T-cell (primary cell): ENCODE results near the gene SETSIP. TPM values are rescaled to one million over a fixed set of nuclear protein-coding genes. Genes with fewer than 3 reads are reported as not detected.

ENCODE experiments used
- ATAC-seq, 4 experiments: fragments of 200-7000 bp in 3 of 4; fragments of 150-1000 bp in 1 of 4; cut with Tn5 transposase; replicated peaks in 1 of 4; 1 replicate in 3 of 4; 2 replicates in 1 of 4; pipeline ENCODE4 v1.10.0; 2021; ENCODE audit warnings: moderate library complexity in 3 of 4, mild to moderate bottlenecking in 2 of 4, moderate number of reproducible peaks in 1 of 4
- CTCF ChIA-PET, 2 donors: fragments of 300-600 bp; sonication (Branson Sonifier 250); formaldehyde crosslinking; loops; one replicate each; lab custom pipeline; 2022; ENCODE audit warnings: antibody characterized with exemption in 2 of 2; lab: Charles Lee
- POLR2A ChIA-PET, 2 donors: fragments of 300-600 bp; sonication (Branson Sonifier 250); formaldehyde crosslinking; loops; one replicate each; lab custom pipeline; 2022; ENCODE audit warnings: antibody characterized with exemption in 2 of 2; lab: Charles Lee
- DNase-seq, 35 experiments: peaks; one replicate each; pipeline versions ENCODE4 v3.0.0 to v3.0.0-alpha.2; 2013 to 2023
- H3K27ac ChIP-seq: one replicate; pipeline ENCODE4 v1.5.1; 2013; ENCODE audit warnings: low read length
- H3K27me3 ChIP-seq, 2 experiments: replicated peaks in 1 of 2; 1 replicate in 1 of 2; 2 replicates in 1 of 2; pipeline versions ENCODE4 v1.6.1 to v1.7.0; 2013; ENCODE audit warnings: low read length in 1 of 2, mixed read lengths in 1 of 2; ENCODE audit not compliant: control insufficient read depth in 2 of 2, insufficient read depth in 2 of 2; ENCODE audit errors: extremely low read depth in 1 of 2
- H3K36me3 ChIP-seq, 2 donors: 1 replicate in 1 of 2; 2 replicates in 1 of 2; pipeline versions ENCODE4 v1.6.1 to v1.7.0; 2013; ENCODE audit warnings: low read length in 1 of 2; ENCODE audit not compliant: control insufficient read depth in 2 of 2, insufficient read depth in 1 of 2; ENCODE audit errors: extremely low read depth in 1 of 2
- H3K4me1 ChIP-seq, 2 experiments: 1 replicate in 1 of 2; 2 replicates in 1 of 2; pipeline versions ENCODE4 v1.6.1 to v1.7.0; 2013; ENCODE audit warnings: low read length in 2 of 2, mixed read lengths in 1 of 2; ENCODE audit not compliant: insufficient read depth in 2 of 2, control insufficient read depth in 1 of 2; ENCODE audit errors: extremely low read depth in 1 of 2
- H3K4me3 ChIP-seq, 2 donors: 1 replicate in 1 of 2; 2 replicates in 1 of 2; pipeline versions ENCODE4 v1.5.1 to v1.7.0; 2013; ENCODE audit warnings: mild to moderate bottlenecking in 2 of 2, low read length in 1 of 2, moderate library complexity in 1 of 2; ENCODE audit not compliant: control insufficient read depth in 1 of 2; ENCODE audit errors: extremely low read depth in 1 of 2
- H3K9me3 ChIP-seq: 2 replicates; pipeline ENCODE4 v1.7.0; 2013
- H3K27ac Mint-ChIP-seq, 2 donors: one replicate each; pipeline ENCODE4 v1.8.0; 2020 to 2021; ENCODE audit warnings: mild to moderate bottlenecking in 2 of 2, mixed read lengths in 2 of 2
- H3K27me3 Mint-ChIP-seq, 2 donors: one replicate each; pipeline ENCODE4 v1.8.0; 2021 to 2022; ENCODE audit warnings: mixed read lengths in 2 of 2
- H3K36me3 Mint-ChIP-seq: one replicate; pipeline ENCODE4 v1.8.0; 2021; ENCODE audit warnings: mixed read lengths
- H3K4me1 Mint-ChIP-seq, 3 donors: one replicate each; pipeline ENCODE4 v1.8.0; 2020 to 2022; ENCODE audit warnings: mixed read lengths in 3 of 3, mild to moderate bottlenecking in 1 of 3
- H3K4me3 Mint-ChIP-seq, 3 donors: one replicate each; pipeline ENCODE4 v1.8.0; 2020 to 2022; ENCODE audit warnings: mild to moderate bottlenecking in 3 of 3, mixed read lengths in 3 of 3, moderate library complexity in 3 of 3
- H3K9me3 Mint-ChIP-seq, 3 donors: one replicate each; pipeline ENCODE4 v1.8.0; 2020 to 2022; ENCODE audit warnings: mixed read lengths in 3 of 3
- WGBS: methylation state at CpG from one replicate; pipeline ENCODE4 v1.1.5; 2013; ENCODE audit warnings: missing lambda C conversion rate; ENCODE audit not compliant: insufficient coverage; 5-methylcytosine and 5-hydroxymethylcytosine counted together
- total RNA-seq, 35 experiments: library from RNA in 6 of 35; stranded (reverse) in 6 of 35; fragments of 120-200 nt in 1 of 35; gene quantifications; one replicate each; pipeline versions ENCODE4 v1.2.1 to v1.2.4 and lab custom pipeline; 2013 to 2026

SETSIP gene
- total RNA-seq, 5 donors from 2014 or later (not counting 1 experiment from before 2014, with no cell fraction given): not detected

DNA sequence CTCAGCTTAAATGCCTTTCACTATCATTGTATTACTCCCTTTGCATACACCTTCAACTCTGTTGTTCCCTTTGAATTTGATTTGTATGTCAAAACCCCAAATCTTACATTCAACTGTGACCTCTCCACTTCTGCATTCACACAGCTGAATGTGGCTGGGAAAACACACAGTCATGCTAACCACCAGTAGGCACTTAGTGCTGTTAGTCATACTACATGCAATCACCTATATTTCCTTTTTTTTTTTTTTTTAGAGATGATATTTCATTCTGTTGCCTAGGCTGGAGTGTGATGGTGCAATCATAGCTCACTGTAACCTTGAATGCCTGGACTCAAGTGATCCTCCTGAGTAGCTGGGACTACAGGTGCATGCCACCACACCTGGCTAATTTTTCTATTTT is 21.1 kb upstream of the SETSIP start:
- Histone ChIP-seq H3K36me3 (peaks cover 0 to 3% of the 10 kb centered on the region in 2 donors), H3K4me3 (no peak overlapping the region), H3K27ac (no peak overlapping the region), H3K9me3 (no peaks in the 10 kb centered on the region), H3K4me1 (peaks cover 0 to 2% of the 10 kb centered on the region in 2 experiments), H3K27me3 (no peaks in the 10 kb centered on the region)
- H3K4me1 Mint-ChIP-seq: peaks cover 0 to 6% (median 0%) of the 10 kb centered on the region in 3 donors
- ATAC-seq (no peak), DNase-seq (no peak)
- H3K27me3 Mint-ChIP-seq: no peaks in the 10 kb centered on the region
- no peak overlapping the region for H3K27ac Mint-ChIP-seq
- ChIA-PET CTCF (interaction anchor here in 1 of 2 donors (0.6 kb wide), 1 partner anchor 170 kb away, joined by 3 read pairs; no protein-coding TSS in a partner anchor), POLR2A (interaction anchor here in 1 of 2 donors (0.7 kb wide), 1 partner anchor 736 kb away, joined by 3 read pairs; no protein-coding TSS in a partner anchor)
- H3K36me3 Mint-ChIP-seq: peaks cover 43% of the 10 kb centered on the region
- H3K9me3 Mint-ChIP-seq: no peaks in the 10 kb centered on the region
- H3K4me3 Mint-ChIP-seq: no peak overlapping the region

DNA sequence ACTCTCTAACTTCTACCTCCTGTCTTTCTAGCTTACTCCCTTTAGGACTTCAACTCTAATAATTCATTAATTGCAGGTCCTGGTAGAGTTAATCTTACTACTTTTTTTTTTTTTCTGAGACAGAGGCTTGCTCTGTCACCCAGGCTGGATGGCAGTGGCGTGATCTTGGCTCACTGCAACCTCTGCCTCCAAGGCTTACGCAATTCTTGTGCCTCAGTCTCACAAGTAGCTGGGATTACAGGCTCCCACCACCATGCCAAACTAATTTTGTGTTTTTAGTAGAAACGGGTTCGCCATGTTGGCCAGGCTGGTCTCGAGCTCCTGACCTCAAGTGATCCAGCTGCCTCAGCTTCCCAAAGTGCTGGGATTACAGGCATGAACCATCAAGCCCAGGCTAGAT is 20.7 kb upstream of the SETSIP start:
- Histone ChIP-seq H3K9me3 (no peaks in the 10 kb centered on the region), H3K27ac (no peak overlapping the region), H3K4me3 (no peak overlapping the region), H3K27me3 (no peaks in the 10 kb centered on the region), H3K36me3 (no peaks in the 10 kb centered on the region), H3K4me1 (peaks cover 0 to 2% of the 10 kb centered on the region in 2 experiments)
- peaks cover 0 to 6% (median 0%) of the 10 kb centered on the region in 3 donors for H3K4me1 Mint-ChIP-seq
- ChIA-PET POLR2A (interaction anchor here in 1 of 2 donors (0.7 kb wide), 1 partner anchor 736 kb away, joined by 3 read pairs; no protein-coding TSS in a partner anchor), CTCF (interaction anchor here (0.6 kb wide), 2 partner anchors 52 to 169 kb away, joined by 3 read pairs; no protein-coding TSS in a partner anchor)
- H3K27me3 Mint-ChIP-seq: no peaks in the 10 kb centered on the region
- H3K36me3 Mint-ChIP-seq: peaks cover 43% of the 10 kb centered on the region
- no peak overlapping the region for H3K4me3 Mint-ChIP-seq
- H3K9me3 Mint-ChIP-seq: no peaks in the 10 kb centered on the region
- DNase-seq: no peak
- ATAC-seq: no peak
- WGBS: 95% methylated on average over 4 of the region's 5 CpGs
- no peak overlapping the region for H3K27ac Mint-ChIP-seq

DNA sequence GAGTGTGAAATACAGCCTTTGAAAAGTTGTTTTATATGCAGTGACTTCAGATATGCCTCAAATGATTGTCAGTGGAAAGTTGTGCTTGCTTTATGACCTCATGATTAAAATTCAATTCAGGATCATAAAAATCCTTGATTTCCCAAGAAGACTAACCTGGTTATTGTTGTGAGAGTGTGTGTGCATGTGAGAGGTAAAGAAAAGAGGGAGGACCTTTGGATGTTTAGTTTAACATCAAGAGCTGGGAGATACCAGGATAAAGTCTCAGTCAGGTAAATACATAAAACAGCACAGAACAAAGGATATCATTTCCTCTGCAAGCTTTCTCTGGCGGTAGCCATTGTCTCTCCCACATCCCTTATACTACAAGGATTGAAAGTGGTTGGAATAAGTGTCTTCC is 19.4 kb upstream of the SETSIP start:
- H3K27ac Mint-ChIP-seq: no peak overlapping the region
- H3K4me3 ChIP-seq: no peak overlapping the region
- no peaks in the 10 kb centered on the region for H3K27me3 ChIP-seq
- no peak for DNase-seq
- no peaks in the 10 kb centered on the region for H3K9me3 ChIP-seq
- peaks cover 0 to 2% of the 10 kb centered on the region in 2 experiments for H3K4me1 ChIP-seq
- H3K4me1 Mint-ChIP-seq: peaks cover 0 to 6% (median 0%) of the 10 kb centered on the region in 3 donors
- ChIA-PET POLR2A (interaction anchor here in 1 of 2 donors (0.6 kb wide), 1 partner anchor 666 kb away, joined by 3 read pairs; no protein-coding TSS in a partner anchor), CTCF (no interaction called here)
- H3K4me3 Mint-ChIP-seq: no peak overlapping the region
- no CpG with 5 or more reads among the region's 1 CpG for WGBS
- H3K36me3 Mint-ChIP-seq: peaks cover 47% of the 10 kb centered on the region
- no peaks in the 10 kb centered on the region for H3K9me3 Mint-ChIP-seq
- H3K27ac ChIP-seq: no peak overlapping the region
- no peak for ATAC-seq
- H3K27me3 Mint-ChIP-seq: no peaks in the 10 kb centered on the region
- peaks cover 0 to 3% of the 10 kb centered on the region in 2 donors for H3K36me3 ChIP-seq

DNA sequence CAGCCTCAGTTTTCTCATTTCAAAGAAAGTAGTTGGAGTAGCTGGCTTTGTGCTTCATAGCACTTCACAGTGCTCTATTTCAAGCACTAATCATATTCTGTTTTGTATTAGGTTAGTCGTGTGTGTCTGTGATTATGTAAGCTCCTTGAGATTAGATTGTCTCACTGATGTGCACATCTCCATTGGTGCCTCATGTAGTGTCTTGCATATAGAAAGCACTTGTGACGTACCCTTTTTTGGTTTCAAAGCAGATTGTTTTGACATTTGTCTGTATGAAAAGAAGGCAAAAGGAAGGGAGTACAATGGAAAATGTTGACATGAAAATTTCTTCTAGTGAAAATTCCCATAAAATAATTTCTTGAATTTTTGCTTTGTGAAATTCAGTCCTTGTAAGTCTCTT is 18.9 kb upstream of the SETSIP start:
- H3K9me3 ChIP-seq: no peaks in the 10 kb centered on the region
- Mint-ChIP-seq H3K4me1 (peaks cover 0 to 6% (median 0%) of the 10 kb centered on the region in 3 donors), H3K9me3 (no peaks in the 10 kb centered on the region), H3K27me3 (no peaks in the 10 kb centered on the region), H3K27ac (no peak overlapping the region), H3K4me3 (no peak overlapping the region), H3K36me3 (peaks cover 52% of the 10 kb centered on the region)
- ChIA-PET CTCF (no interaction called here), POLR2A (interaction anchor here in 1 of 2 donors (0.6 kb wide), 1 partner anchor 666 kb away, joined by 3 read pairs; no protein-coding TSS in a partner anchor)
- H3K4me1 ChIP-seq: peaks cover 0 to 2% of the 10 kb centered on the region in 2 experiments
- H3K36me3 ChIP-seq: peaks cover 0 to 3% of the 10 kb centered on the region in 2 donors
- no CpG with 5 or more reads among the region's 2 CpGs for WGBS
- H3K27ac ChIP-seq: no peak overlapping the region
- DNase-seq: no peak
- H3K4me3 ChIP-seq: no peak overlapping the region
- H3K27me3 ChIP-seq: no peaks in the 10 kb centered on the region
- ATAC-seq: no peak

DNA sequence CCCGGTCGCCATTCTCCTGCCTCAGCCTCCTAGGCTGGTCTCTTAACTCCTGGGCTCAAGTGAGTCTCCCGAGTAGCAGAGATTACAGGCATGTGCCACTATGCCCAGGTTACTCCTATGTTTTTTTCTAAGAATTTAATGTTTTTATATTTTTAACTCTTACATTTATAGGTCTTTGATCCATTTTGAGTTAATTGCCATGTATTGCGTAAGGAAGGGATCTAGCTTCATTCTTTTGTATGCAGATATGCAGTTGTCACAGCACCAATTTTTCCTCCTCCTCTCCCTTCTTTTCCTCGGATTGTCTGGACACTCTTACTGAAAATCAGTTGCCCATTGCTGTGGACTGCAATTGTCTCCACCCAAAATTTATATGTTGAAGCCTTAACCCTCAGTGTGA is 16.4 kb upstream of the SETSIP start:
- H3K36me3 ChIP-seq: peaks cover 0 to 3% of the 10 kb centered on the region in 2 donors
- H3K9me3 Mint-ChIP-seq: peaks cover 0 to 2% (median 0%) of the 10 kb centered on the region in 3 donors
- no peaks in the 10 kb centered on the region for H3K27me3 ChIP-seq
- H3K4me1 Mint-ChIP-seq: peaks cover 0 to 6% (median 4%) of the 10 kb centered on the region in 3 donors
- no peak overlapping the region for H3K4me3 ChIP-seq
- ChIA-PET CTCF (no interaction called here), POLR2A (interaction anchor here in 1 of 2 donors (0.6 kb wide), 1 partner anchor 127 kb away, joined by 4 read pairs; no protein-coding TSS in a partner anchor)
- no peaks in the 10 kb centered on the region for H3K9me3 ChIP-seq
- WGBS: 94% methylated on average over 2 of the region's 5 CpGs
- H3K27ac Mint-ChIP-seq: no peak overlapping the region
- H3K27me3 Mint-ChIP-seq: no peaks in the 10 kb centered on the region
- H3K27ac ChIP-seq: no peak overlapping the region
- peaks cover 0 to 2% of the 10 kb centered on the region in 2 experiments for H3K4me1 ChIP-seq
- no peak overlapping the region for H3K4me3 Mint-ChIP-seq
- H3K36me3 Mint-ChIP-seq: peaks cover 41% of the 10 kb centered on the region
- DNase-seq: no peak
- ATAC-seq: no peak

DNA sequence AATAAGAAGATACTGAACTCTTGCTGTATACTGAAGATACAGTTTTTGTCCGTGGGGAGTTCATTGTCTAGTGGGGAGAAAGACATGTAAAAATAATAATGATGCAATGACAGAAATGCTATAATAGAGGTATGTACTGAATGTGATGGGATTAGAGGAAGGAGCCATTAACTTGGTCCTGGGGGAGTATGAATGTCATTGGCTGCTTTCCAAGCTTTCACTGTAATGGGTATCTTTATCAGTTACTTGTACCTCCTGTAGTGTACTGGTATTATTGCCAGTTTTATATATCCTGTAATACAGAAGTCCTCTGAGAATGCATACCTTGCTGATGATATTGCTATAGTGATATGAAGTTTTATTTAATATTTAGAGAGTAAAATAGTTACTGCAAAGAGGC is 12.3 kb upstream of the SETSIP start:
- Histone ChIP-seq H3K27me3 (peaks cover 0 to 2% of the 10 kb centered on the region in 2 experiments), H3K27ac (no peak overlapping the region), H3K4me3 (no peak overlapping the region), H3K9me3 (no peaks in the 10 kb centered on the region), H3K36me3 (peaks cover 0 to 3% of the 10 kb centered on the region in 2 donors), H3K4me1 (no peaks in the 10 kb centered on the region)
- no peak for DNase-seq
- Mint-ChIP-seq H3K36me3 (peaks cover 42% of the 10 kb centered on the region), H3K27me3 (no peaks in the 10 kb centered on the region), H3K4me1 (peaks cover 2 to 10% (median 7%) of the 10 kb centered on the region in 3 donors), H3K9me3 (peaks cover 4 to 16% (median 7%) of the 10 kb centered on the region in 3 donors), H3K4me3 (no peak overlapping the region), H3K27ac (no peak overlapping the region)
- WGBS: 89% methylated on average over 1 of the region's 1 CpG
- POLR2A ChIA-PET: no interaction called here
- CTCF ChIA-PET: no interaction called here
- no peak for ATAC-seq
